ENCODE results near the gene KIF26B.

Gene KIF26B

GRCh38 chr1:245454051-245454450 lies 299.3 kb downstream of the KIF26B start:
- no peak for DNase-seq

GRCh38 chr1:245457562-245457961 lies 302.8 kb downstream of the KIF26B start:
- DNase-seq = no peak

- DNase-seq = no peak
These were observed 303.4 kb downstream of the KIF26B start for GRCh38 chr1:245458234-245458633.

- no peak for DNase-seq
These were observed 304.0 kb downstream of the KIF26B start for GRCh38 chr1:245458761-245459174.

GRCh38 chr1:245459621-245460020 lies 304.8 kb downstream of the KIF26B start:
- DNase-seq = no peak

GRCh38 chr1:245461681-245462080 lies 306.9 kb downstream of the KIF26B start:
- DNase-seq = no peak

- DNase-seq = no peak
These were observed 307.4 kb downstream of the KIF26B start for GRCh38 chr1:245462161-245462560.

- DNase-seq = no peak
These were observed 308.8 kb downstream of the KIF26B start for GRCh38 chr1:245463392-245464165.

GRCh38 chr1:245464290-245464689 lies 309.5 kb downstream of the KIF26B start:
- peak in 4 of 56 donors; percentile 10 to 42 (median 22) for DNase-seq

- no peak for DNase-seq
These were observed 310.9 kb downstream of the KIF26B start for GRCh38 chr1:245465666-245466065.

- DNase-seq = no peak
These were observed 311.5 kb downstream of the KIF26B start for GRCh38 chr1:245466261-245466660.

- no peak for DNase-seq
These were observed 313.0 kb downstream of the KIF26B start for GRCh38 chr1:245467804-245468203.

GRCh38 chr1:245469006-245469405 lies 314.2 kb downstream of the KIF26B start:
- no peak for DNase-seq

GRCh38 chr1:245469734-245470133 lies 314.9 kb downstream of the KIF26B start:
- DNase-seq = no peak

- no peak for DNase-seq
These were observed 320.3 kb downstream of the KIF26B start for GRCh38 chr1:245475126-245475525.

GRCh38 chr1:245475961-245476516 lies 321.3 kb downstream of the KIF26B start:
- DNase-seq = no peak

GRCh38 chr1:245477941-245478340 lies 323.2 kb downstream of the KIF26B start:
- peak in 2 of 56 donors; percentile 25 to 29 for DNase-seq

- DNase-seq = no peak
These were observed 325.8 kb downstream of the KIF26B start for GRCh38 chr1:245480393-245481120.

- no peak for DNase-seq
These were observed 326.5 kb downstream of the KIF26B start for GRCh38 chr1:245481261-245481660.

GRCh38 chr1:245483247-245483646 lies 328.5 kb downstream of the KIF26B start:
- DNase-seq = no peak

- DNase-seq = no peak
These were observed 329.4 kb downstream of the KIF26B start for GRCh38 chr1:245484176-245484575.

- no peak for DNase-seq
These were observed 331.2 kb downstream of the KIF26B start for GRCh38 chr1:245485996-245486395.

Measured in amygdala (tissue), 56 donors.